NOMO-1 treated with DMSO at 0.1 percent for 48 hours (cell line): ENCODE measurements around the gene GXYLT2.

Experiments used
- DNase-seq: peaks from one replicate; lab custom pipeline; 2025; ENCODE audit not compliant: unreplicated experiment; lab: John Stamatoyannopoulos, UW

The GXYLT2 gene

DNA sequence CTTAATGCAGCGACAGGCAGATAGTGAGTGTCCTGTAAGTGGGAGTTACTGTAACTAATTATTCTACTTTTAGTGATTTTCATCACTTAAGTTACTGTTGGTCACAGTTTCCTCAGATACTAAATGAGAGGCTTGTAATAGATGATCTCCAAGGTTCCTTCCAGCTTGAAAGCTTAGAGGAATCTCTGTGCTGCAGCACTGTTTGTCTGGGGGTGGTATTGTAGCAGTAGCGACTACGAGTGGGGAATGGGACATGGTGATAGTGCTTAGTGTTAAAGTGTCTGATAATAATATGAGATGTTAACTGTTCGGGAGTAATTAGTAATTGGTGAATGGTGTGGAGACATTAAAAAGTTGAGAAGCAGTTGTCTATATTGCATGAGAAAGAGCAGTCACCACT lies 121.2 kb downstream of the GXYLT2 start:
- no peak for DNase-seq

DNA sequence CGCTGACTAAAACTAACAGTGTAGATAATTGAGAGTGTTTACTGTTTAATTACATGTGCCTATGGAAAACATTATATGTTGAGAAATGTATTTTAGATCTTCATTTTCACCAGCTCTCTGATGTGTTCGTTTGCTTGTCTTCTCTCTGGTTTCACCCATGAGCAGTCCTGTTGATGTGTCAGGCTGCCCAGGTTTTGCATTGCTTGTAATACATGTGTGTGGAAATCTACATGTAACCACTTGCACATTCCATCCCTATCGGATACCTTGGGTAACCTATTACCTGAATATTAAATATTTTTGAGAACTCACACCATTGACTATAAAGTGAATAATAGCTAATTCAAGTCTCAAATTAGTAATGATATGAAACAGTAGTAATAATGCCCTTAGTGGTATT lies 121.9 kb downstream of the GXYLT2 start:
- no peak for DNase-seq

DNA sequence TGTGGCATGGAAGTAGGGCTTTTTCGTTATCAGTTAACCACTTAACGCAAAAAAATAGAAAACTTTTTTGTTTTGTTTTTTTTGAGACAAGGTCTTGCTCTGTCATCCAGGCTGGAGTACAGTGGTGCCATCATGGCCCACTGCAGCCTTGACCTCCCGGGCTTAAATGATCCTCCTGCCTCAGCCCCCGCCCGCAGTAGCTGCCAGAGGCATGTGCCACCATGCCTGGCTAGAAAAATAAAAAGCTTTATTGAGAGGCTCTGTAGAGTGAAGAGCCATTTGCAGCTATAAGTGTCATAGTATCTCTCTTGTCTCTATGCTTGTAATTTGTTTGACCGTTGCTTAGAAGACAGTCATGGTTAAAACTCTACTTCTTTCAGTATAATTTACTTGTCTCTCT lies 122.3 kb downstream of the GXYLT2 start:
- DNase-seq = no peak

DNA sequence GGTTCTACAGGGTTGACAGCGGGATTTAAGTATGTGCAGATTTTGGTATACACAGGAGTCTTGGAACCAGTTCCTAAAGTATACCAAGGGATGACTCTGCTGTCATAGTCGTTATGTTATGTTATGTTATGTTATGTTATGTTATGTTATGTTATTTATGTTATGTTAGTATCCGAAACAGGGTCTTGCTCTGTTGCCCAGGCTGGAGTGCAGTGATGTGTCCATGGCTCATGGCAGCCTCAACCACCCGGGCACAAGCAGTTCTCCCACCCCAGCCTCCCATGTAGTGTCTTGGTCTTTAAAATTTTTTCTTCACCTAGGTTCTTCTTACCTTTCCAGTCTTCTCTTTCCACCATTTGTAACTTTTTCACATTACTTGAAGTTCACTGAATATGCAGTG lies 130.5 kb downstream of the GXYLT2 start:
- DNase-seq = no peak

DNA sequence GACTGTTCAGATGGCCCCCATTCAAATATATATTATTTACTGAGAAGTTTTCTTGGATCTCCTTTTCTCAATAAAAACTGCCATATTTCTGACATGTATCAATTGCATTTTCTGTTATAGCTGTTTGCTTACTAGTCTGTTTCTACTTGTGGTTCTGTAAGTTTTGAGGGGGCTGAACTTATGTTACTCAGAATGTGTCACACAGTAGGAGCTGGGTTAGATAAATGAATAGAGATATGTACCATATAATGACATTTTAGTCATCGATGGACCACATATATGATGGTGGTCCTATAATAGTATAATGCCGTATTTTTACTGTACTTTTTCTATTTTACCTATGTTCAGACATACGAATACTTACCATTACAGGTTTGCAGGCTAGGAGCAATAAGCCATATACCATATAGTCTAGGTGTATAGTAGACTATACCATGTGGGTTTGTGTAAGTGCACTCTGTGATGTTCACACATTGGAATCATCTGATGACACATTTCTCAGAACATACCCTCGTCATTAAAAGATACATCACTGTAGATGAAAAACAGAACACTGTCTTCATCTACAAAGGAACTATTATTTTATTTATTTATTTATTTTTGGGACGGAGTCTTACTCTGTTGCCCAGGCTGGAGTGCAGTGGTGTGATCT lies 131.1 kb downstream of the GXYLT2 start:
- no peak for DNase-seq

DNA sequence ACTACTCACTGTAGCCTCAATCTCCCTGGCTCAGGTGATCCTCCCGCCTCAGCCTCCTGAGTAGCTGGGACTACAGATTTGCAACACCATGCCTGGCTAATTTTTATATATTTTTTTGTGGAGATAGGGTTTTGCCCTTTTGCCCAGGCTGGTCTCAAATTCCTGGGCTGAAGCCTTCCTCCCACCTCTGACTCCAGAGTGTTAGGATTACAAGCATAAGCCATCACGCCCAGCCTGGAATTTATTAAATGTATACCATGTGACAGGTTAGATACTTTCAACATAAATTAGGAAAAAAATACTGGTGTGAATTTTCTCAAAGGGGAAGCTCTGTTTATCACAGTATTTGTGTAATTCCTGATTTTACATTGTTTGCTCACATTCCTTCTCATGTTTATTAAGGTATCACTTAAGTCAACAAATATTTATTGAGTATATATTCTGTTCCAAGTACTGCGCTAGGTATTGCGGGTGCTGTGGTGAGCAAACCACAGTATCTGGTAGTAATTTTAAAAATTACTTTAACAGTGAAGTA lies 133.5 kb downstream of the GXYLT2 start:
- DNase-seq = no peak

DNA sequence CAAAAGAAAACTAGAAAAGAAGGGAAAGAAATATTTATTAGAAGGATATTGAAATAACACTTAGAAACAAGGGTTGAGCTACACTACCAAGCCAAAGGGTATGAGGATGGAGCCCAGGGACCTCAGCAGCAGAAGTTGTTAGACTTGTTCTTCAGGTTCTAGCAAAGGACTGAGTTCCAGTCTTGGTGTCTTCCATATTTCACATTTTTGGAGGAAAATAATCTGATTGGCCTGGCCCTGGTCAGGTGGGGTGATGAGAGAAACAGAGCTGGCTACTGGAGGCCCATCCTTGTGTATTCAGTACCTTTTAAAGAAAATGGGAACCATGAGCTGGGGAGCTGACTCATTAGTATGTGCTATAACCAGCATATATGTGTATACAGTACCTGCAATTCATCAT lies 137.0 kb downstream of the GXYLT2 start:
- DNase-seq = no peak

DNA sequence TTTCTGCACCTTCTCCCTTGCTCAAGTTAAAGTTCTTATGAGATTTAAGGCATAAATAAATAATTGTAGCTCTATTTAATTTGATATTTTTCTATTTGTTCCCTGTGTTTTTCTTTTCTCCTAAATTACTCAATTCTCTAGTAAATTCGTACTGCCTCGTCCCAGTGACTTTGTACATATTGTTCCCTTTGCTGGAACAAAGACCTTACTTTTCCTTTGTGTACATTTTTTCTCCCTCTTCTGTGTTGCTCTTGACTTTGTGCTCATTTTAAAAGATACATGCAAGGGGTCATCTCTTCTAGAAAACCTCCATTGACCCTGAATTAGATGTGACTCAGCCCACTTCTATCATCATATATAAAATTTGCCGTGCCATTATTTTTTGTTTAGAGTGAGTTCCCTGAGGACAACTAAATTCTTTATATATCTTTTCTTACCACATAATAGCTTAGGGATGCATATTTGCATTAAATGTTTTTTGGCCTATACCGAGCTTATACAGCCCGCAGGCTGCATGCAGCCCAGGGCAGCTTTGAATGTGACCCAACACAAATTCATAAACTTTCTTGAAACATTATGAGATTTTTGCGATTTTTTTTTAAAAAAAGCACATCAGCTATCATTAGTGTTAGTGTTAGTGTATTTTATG lies 138.4 kb downstream of the GXYLT2 start:
- DNase-seq = no peak
